Cardiac muscle cell (in vitro differentiated cells and primary cell): ENCODE measurements around the gene TPM4. TPM values are rescaled to one million over a fixed set of nuclear protein-coding genes. Genes with fewer than 3 reads are reported as not detected.

Experiments used
- DNase-seq, 2 donors: peaks; one replicate each; pipeline versions ENCODE4 v3.0.0 to v3.0.0-alpha.2; 2010 to 2017; ENCODE audit warnings: low read depth in 1 of 2, low spot score in 1 of 2
- H3K27ac ChIP-seq: fragments of 200-600 bp; sonication (generic); 2 replicates; pipeline ENCODE4 v1.5.1; 2016
- H3K27me3 ChIP-seq: fragments of 200-600 bp; sonication (generic); 2 replicates; pipeline ENCODE4 v1.6.0; 2016; ENCODE audit warnings: control low read depth
- H3K36me3 ChIP-seq: fragments of 200-600 bp; sonication (generic); 2 replicates; pipeline ENCODE4 v1.5.1; 2016; ENCODE audit warnings: control low read depth
- H3K4me1 ChIP-seq: fragments of 200-600 bp; sonication (generic); 2 replicates; pipeline ENCODE4 v1.8.1; 2017; ENCODE audit warnings: low read depth, mild to moderate bottlenecking, mixed run types
- H3K4me3 ChIP-seq: fragments of 200-600 bp; sonication (generic); 2 replicates; pipeline ENCODE4 v1.5.1; 2016; ENCODE audit warnings: mild to moderate bottlenecking
- H3K9me3 ChIP-seq: fragments of 200-600 bp; sonication (generic); 2 replicates; pipeline ENCODE4 v1.5.1; 2017; ENCODE audit warnings: low read depth, mild to moderate bottlenecking, control low read depth
- polyA plus RNA-seq: library from polyadenylated mRNA; unstranded; fragments of >200 nt; fragmentation: Nextera tagmentation; extraction: Ambion mirVana; gene quantifications from 2 replicates; pipeline ENCODE4 v1.2.1, GENCODE V29; 2016
- total RNA-seq: library from RNA; depleted of rRNA; stranded (reverse); fragments of >200 nt; gene quantifications from 2 replicates; pipeline ENCODE4 v1.2.3, GENCODE V29; 2016
- TF ChIP-seq, protein P1 (sequence below): IDR thresholded peaks from 2 replicates; pipeline ENCODE4 v1.5.1; 2012; ENCODE audit warnings: low read depth, mild to moderate bottlenecking, low read length

The TPM4 gene
- total and polyA plus RNA-seq, 2 experiments from 2014 or later, result 118 to 268 TPM

DNA sequence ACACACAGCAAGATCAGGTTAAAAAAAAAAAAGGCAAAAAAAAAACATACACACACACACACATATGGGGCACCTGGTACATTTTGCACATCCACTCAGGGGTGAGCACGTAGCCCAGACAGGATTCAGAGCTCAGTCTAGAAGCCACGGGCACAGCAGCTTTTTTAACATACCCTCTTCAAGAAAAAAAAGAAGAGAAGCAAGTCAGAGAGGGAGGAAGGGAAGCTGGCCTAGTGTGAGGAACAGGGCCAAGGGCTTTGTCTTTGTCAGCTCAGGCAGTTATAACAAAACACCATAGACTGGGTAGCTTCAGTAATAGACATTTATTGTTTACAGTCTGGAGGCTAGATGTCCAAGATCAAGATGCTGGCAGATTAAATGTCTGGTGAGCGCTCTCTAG is 2.3 kb upstream of the TPM4 start:
- Histone ChIP-seq H3K27ac (peak overlapping the region; percentile 76), H3K27me3 (no peaks in the 10 kb centered on the region), H3K9me3 (no peaks in the 10 kb centered on the region), H3K36me3 (no peaks in the 10 kb centered on the region), H3K4me1 (peaks cover 13% of the 10 kb centered on the region), H3K4me3 (no peak overlapping the region)
- no peak for DNase-seq
- TF ChIP-seq, protein P1, sequence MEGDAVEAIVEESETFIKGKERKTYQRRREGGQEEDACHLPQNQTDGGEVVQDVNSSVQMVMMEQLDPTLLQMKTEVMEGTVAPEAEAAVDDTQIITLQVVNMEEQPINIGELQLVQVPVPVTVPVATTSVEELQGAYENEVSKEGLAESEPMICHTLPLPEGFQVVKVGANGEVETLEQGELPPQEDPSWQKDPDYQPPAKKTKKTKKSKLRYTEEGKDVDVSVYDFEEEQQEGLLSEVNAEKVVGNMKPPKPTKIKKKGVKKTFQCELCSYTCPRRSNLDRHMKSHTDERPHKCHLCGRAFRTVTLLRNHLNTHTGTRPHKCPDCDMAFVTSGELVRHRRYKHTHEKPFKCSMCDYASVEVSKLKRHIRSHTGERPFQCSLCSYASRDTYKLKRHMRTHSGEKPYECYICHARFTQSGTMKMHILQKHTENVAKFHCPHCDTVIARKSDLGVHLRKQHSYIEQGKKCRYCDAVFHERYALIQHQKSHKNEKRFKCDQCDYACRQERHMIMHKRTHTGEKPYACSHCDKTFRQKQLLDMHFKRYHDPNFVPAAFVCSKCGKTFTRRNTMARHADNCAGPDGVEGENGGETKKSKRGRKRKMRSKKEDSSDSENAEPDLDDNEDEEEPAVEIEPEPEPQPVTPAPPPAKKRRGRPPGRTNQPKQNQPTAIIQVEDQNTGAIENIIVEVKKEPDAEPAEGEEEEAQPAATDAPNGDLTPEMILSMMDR, result no peak

DNA sequence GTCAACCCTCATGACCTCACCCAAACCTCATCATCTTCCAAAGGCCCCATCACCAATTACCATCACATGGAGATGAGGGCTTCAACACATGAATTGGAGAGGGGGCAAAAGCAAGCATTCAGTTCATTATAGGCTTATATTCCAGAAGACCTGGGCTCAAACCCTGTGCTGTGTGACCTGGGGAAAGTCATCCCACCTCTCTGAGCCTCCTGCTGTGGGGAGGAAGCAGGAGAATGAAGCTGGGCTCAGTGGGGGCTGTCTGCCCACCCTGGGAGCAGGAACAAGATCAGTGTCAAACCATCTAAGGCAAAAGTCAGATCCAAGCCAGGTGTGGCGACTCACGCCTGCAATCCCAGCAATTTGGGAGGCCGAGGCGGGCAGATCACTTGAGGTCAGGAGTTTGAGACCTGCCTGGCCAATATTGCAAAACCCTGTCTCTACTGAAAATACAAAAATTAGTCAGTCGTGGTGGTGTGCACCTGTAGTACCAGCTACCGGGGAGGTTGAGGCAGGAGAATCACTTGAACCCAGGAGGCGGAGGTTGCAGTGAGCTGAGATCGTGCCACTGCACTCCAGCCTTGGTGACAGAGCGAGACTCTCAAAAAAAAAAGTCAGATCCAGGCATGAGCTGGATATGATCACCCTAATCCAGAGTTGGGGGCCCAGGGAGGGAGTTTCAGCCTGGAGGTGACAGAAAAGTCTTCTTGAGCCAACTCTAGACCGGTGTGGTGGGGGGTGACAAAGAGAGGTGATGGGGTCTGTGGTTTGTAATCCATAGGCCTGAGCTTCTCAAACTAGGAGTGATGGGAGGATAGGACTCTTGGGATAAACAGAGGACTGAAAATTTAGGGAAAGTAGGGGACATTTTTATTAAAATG is 1.6 kb upstream of the TPM4 start:
- Histone ChIP-seq H3K27ac (peak overlapping the region; percentile 99), H3K27me3 (no peaks in the 10 kb centered on the region), H3K4me1 (peaks cover 20% of the 10 kb centered on the region), H3K36me3 (no peaks in the 10 kb centered on the region), H3K9me3 (no peaks in the 10 kb centered on the region), H3K4me3 (no peak overlapping the region)
- DNase-seq, result no peak
- TF ChIP-seq, protein P1, result no peak

DNA sequence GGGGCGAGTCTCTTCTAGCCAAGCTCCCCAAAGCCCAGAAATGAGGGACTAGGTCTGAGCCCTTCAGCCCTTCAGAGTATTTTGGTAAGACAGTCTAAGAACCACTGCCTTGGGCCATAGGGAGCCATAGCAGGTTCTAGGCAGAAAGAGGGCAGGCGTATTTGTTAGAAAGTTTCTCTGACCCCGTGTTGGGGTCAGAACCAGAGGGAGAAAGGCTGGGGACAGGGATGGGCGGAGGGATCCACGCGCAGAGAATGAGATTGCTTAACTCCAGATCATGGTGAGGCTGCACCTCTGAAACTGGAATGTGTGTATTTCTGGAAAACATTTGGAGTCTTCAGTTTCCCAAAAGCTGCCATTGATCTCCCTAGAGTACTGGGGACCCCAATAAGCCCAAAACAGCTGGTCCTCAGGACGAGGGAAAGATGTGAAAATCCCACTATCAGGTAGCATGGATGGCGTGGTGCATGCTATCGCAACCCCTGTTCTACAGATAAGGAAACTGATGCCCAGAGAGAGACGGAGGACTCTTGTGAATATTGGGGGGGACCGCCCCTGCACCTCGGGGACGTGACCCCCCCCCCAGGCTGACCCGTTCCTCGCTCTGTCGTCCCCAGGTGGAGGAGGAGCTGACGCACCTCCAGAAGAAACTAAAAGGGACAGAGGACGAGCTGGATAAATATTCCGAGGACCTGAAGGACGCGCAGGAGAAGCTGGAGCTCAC is 703 bp upstream of the TPM4 start:
- H3K27me3 ChIP-seq, result no peaks in the 10 kb centered on the region
- no peaks in the 10 kb centered on the region for H3K36me3 ChIP-seq
- H3K4me1 ChIP-seq, result peaks cover 20% of the 10 kb centered on the region
- peak overlapping the region; percentile 86 for H3K4me3 ChIP-seq
- no peaks in the 10 kb centered on the region for H3K9me3 ChIP-seq
- TF ChIP-seq, protein P1, result no peak
- peak in 1 of 2 donors; percentile 60 for DNase-seq
- H3K27ac ChIP-seq, result peak overlapping the region; percentile 99

DNA sequence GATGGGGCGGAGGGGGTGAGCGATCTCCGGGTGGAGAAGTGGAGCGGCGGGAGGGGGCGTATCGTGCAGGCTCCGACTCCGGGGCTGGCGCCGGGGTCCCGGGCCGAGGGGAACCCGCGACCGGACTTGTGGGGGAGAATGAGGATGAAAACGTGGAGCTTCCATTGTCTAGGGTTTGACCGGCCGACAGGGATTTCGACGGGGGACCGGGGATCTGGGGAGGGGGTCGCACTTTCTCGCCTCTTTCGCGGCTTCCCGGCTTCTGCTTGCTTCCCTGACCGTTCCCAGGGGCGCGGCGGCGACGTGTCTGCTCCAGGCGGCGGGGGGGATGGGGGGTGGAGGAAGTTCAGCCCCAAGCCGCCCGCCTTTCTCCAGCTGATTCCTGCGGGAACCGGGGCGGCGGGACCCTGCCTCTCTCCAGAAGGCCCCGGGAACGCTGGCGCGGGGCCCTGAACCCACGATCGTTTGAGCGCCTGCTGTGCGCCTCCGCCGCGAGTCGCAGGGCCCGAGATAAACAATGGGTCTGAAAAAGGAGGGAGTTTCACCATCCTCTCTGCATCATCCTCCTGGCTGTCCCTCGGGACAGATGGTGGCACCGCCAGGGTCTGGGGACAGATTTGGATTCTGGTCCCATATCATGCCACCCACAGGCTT is 790 bp downstream of the TPM4 start:
- peak overlapping the region; percentile 86 for H3K4me3 ChIP-seq
- TF ChIP-seq, protein P1, result no peak
- peaks cover 20% of the 10 kb centered on the region for H3K4me1 ChIP-seq
- peaks cover 10% of the 10 kb centered on the region for H3K36me3 ChIP-seq
- DNase-seq, result peak; percentile 55 to 66
- H3K27me3 ChIP-seq, result no peaks in the 10 kb centered on the region
- no peaks in the 10 kb centered on the region for H3K9me3 ChIP-seq
- peak overlapping the region; percentile 99 for H3K27ac ChIP-seq

DNA sequence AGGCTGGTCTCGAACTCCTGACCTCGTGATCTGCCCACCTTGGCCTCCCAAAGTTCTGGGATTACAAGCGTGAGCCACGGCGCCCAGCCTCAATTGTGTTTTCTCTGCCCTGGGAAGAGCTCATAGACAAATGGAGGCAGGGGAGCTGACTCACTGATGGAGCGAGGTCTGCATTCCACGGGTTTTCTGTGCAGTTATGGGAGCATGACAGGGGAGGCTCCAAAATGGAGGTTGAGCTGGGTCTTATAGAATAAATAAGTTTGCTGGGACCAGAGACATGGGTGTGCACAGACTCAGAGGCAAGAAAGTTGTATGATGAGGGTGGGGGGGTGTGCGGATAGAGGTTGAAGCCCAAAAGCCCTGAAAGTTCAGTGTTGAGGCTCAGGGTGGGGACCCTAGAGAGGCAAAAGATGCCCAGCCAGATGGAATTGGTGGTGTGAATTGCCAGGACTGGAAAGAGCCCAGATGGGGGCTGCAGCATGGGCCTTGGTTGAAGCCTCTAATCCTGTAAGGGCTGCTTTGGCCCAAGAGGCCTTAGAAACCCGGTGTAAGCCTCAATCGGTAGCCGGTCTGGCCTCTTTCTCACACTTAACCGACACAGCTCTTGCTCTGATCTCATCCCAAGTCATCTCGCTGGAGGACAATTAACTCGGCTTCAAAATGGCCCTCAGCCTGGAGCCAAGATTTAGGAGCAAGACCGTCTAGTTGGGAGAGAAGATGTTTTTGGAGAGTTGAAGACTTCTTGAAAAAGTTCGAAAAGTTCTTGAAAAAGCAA is 1.9 kb downstream of the TPM4 start:
- peaks cover 20% of the 10 kb centered on the region for H3K4me1 ChIP-seq
- peak; percentile 29 to 64 for DNase-seq
- peak overlapping the region; percentile 86 for H3K4me3 ChIP-seq
- H3K9me3 ChIP-seq, result no peaks in the 10 kb centered on the region
- no peaks in the 10 kb centered on the region for H3K27me3 ChIP-seq
- H3K27ac ChIP-seq, result peak overlapping the region; percentile 99
- H3K36me3 ChIP-seq, result peaks cover 18% of the 10 kb centered on the region
- TF ChIP-seq, protein P1, result no peak
